H1 (cell line): ENCODE results near the gene TNFRSF8. TPM values are rescaled to one million over a fixed set of nuclear protein-coding genes. Genes with fewer than 3 reads are reported as not detected.

Source experiments
- BRCA1 ChIP-seq: IDR thresholded peaks from 2 replicates; pipeline ENCODE4 v1.6.1; 2012; ENCODE audit warnings: low read depth, low read length, improper control_type of control experiment
- CHD7 ChIP-seq: fragments of 300-600 bp; sonication (generic); IDR thresholded peaks from 2 replicates; pipeline ENCODE4 v1.7.1; 2012; ENCODE audit warnings: low read length, moderate library complexity, mild to moderate bottlenecking, inconsistent platforms; ENCODE audit not compliant: insufficient replicate concordance
- KDM4A ChIP-seq: IDR thresholded peaks from one replicate; pipeline ENCODE4 v1.7.1; 2012; ENCODE audit warnings: low read depth, mild to moderate bottlenecking, moderate library complexity, low read length, inconsistent platforms; ENCODE audit not compliant: severe bottlenecking
- RBBP5 ChIP-seq: IDR thresholded peaks from 2 replicates; pipeline ENCODE4 v1.7.1; 2012; ENCODE audit warnings: low read depth, mild to moderate bottlenecking, inconsistent platforms, low read length, moderate library complexity, borderline replicate concordance
- polyA plus RNA-seq, 7 experiments: library from polyadenylated mRNA; depleted of rRNA in 3 of 7; stranded (reverse) in 5 of 7; unstranded in 2 of 7; fragments of >200 nt in 5 of 7; fragments of 200-250 nt in 2 of 7; gene quantifications; 1 replicate in 5 of 7; 2 replicates in 1 of 7; 4 replicates in 1 of 7; pipeline versions ENCODE4 v1.2.1 to v1.2.3, GENCODE V29; 2011 to 2013; ENCODE audit warnings: missing spikeins in 2 of 7, mixed read lengths in 2 of 7
- total RNA-seq: library from RNA; stranded (reverse); fragmentation: NEBNext Ultra II Directional; extraction: Animal tissue kit (Norgen Biotek cat#: 25700); gene quantifications from 2 replicates; pipeline ENCODE4 v1.2.1, GENCODE V29; 2021

TNFRSF8 gene
- total and polyA plus RNA-seq, 2 of the 8 experiments (the other 6 are each of a cell fraction or from before 2014, with no cell fraction given): 23.2 to 32.7 TPM

- no peak for TF ChIP-seq KDM4A
- no peak for TF ChIP-seq BRCA1
- TF ChIP-seq RBBP5: no peak
- no peak for TF ChIP-seq CHD7
Measured at GRCh38 chr1:12172042-12172851, 109.1 kb downstream of the TNFRSF8 start (continued).
